ENCODE measurements around the gene SDK1.

The SDK1 gene

GRCh38 chr7:4147926-4148620 lies 847.0 kb downstream of the SDK1 start:
- DNase-seq = no peak

GRCh38 chr7:4149236-4149635 lies 848.2 kb downstream of the SDK1 start:
- no peak for DNase-seq

GRCh38 chr7:4149645-4150044 lies 848.6 kb downstream of the SDK1 start:
- DNase-seq = no peak

- DNase-seq = no peak
Observed at GRCh38 chr7:4150731-4151130, 849.7 kb downstream of the SDK1 start.

- DNase-seq = no peak
Observed at GRCh38 chr7:4151524-4151923, 850.5 kb downstream of the SDK1 start.

GRCh38 chr7:4151926-4152549 lies 851.0 kb downstream of the SDK1 start:
- DNase-seq = no peak

- no peak for DNase-seq
Observed at GRCh38 chr7:4154882-4155535, 854.0 kb downstream of the SDK1 start.

GRCh38 chr7:4156190-4156589 lies 855.1 kb downstream of the SDK1 start:
- DNase-seq = no peak

- no peak for DNase-seq
Observed at GRCh38 chr7:4157651-4158050, 856.6 kb downstream of the SDK1 start.

GRCh38 chr7:4158441-4159153 lies 857.5 kb downstream of the SDK1 start:
- no peak for DNase-seq

GRCh38 chr7:4159154-4159501 lies 858.1 kb downstream of the SDK1 start:
- no peak for DNase-seq

GRCh38 chr7:4159761-4160554 lies 858.9 kb downstream of the SDK1 start:
- DNase-seq = no peak

GRCh38 chr7:4162884-4163564 lies 862.0 kb downstream of the SDK1 start:
- DNase-seq = no peak

GRCh38 chr7:4163565-4164203 lies 862.6 kb downstream of the SDK1 start:
- DNase-seq = no peak

- no peak for DNase-seq
Observed at GRCh38 chr7:4164556-4164955, 863.5 kb downstream of the SDK1 start.

GRCh38 chr7:4166340-4166739 lies 865.3 kb downstream of the SDK1 start:
- DNase-seq = no peak

GRCh38 chr7:4166807-4167206 lies 865.8 kb downstream of the SDK1 start:
- no peak for DNase-seq

GRCh38 chr7:4167385-4167910 lies 866.4 kb downstream of the SDK1 start:
- no peak for DNase-seq

GRCh38 chr7:4168041-4168440 lies 867.0 kb downstream of the SDK1 start:
- no peak for DNase-seq

- no peak for DNase-seq
Observed at GRCh38 chr7:4168541-4168940, 867.5 kb downstream of the SDK1 start.

GRCh38 chr7:4169455-4169854 lies 868.4 kb downstream of the SDK1 start:
- DNase-seq = no peak

Measured in NCI-H1436 (cell line).